OCI-LY7 (cell line): Measurements from ENCODE around the gene ACSS3. TPM values are rescaled to one million over a fixed set of nuclear protein-coding genes. Genes with fewer than 3 reads are reported as not detected.

ENCODE experiments used
- BruUV-seq: library from RNA; stranded (reverse); fragments of 400-500 nt; replicated peaks from 2 replicates; lab custom pipeline; 2021; lab: Mats Ljungman, UMichigan
- CTCF ChIA-PET: fragments of 300-600 bp; sonication (Branson Sonifier 250); formaldehyde crosslinking; loops from one replicate; lab custom pipeline; 2022; ENCODE audit warnings: antibody characterized with exemption; ENCODE audit not compliant: unreplicated experiment; lab: Charles Lee
- POLR2A ChIA-PET: fragments of 300-600 bp; sonication (Branson Sonifier 250); formaldehyde crosslinking; loops from one replicate; lab custom pipeline; 2022; ENCODE audit warnings: antibody characterized with exemption; lab: Charles Lee
- DNase-seq: peaks from one replicate; pipeline ENCODE4 v3.0.0-alpha.2; 2015; ENCODE audit warnings: low spot score
- H2AFZ ChIP-seq: fragments of 200-600 bp; sonication (generic), shearing (Covaris generic); 2 replicates; pipeline ENCODE4 v1.6.1; 2014; ENCODE audit warnings: mild to moderate bottlenecking, antibody characterized with exemption, low read length, moderate library complexity
- H3K27ac ChIP-seq: fragments of 200-600 bp; sonication (generic); 2 replicates; pipeline ENCODE4 v1.5.1; 2014; ENCODE audit warnings: mixed run types, low read depth, mild to moderate bottlenecking, moderate library complexity, low read length, inconsistent platforms; ENCODE audit not compliant: poor library complexity, severe bottlenecking
- H3K36me3 ChIP-seq: fragments of 200-600 bp; sonication (generic); 2 replicates; pipeline ENCODE4 v1.6.1; 2014; ENCODE audit warnings: mild to moderate bottlenecking, antibody characterized with exemption, low read length, moderate library complexity, mixed read lengths; ENCODE audit not compliant: insufficient read depth
- H3K4me1 ChIP-seq: fragments of 200-600 bp; sonication (generic); 2 replicates; pipeline ENCODE4 v1.5.1; 2014; ENCODE audit warnings: mild to moderate bottlenecking, low read length; ENCODE audit not compliant: insufficient read depth, poor library complexity, severe bottlenecking
- H3K4me2 ChIP-seq: fragments of 200-600 bp; sonication (generic); 2 replicates; pipeline ENCODE4 v1.6.1; 2014; ENCODE audit warnings: mild to moderate bottlenecking, low read length
- H3K4me3 ChIP-seq: fragments of 200-600 bp; sonication (generic); 2 replicates; pipeline ENCODE4 v1.5.1; 2014; ENCODE audit warnings: mild to moderate bottlenecking, low read depth, low read length; ENCODE audit not compliant: poor library complexity, severe bottlenecking
- H3K79me2 ChIP-seq: fragments of 200-600 bp; sonication (generic); 2 replicates; pipeline ENCODE4 v1.6.1; 2016; ENCODE audit warnings: low read depth, mild to moderate bottlenecking, low read length, moderate library complexity, mixed read lengths; ENCODE audit not compliant: insufficient read depth
- H3K9me2 ChIP-seq: fragments of 200-600 bp; sonication (generic); 2 replicates; pipeline ENCODE4 v1.6.1; 2016; ENCODE audit warnings: mild to moderate bottlenecking, low read length, mixed read lengths; ENCODE audit not compliant: insufficient read depth
- H3K9me3 ChIP-seq: fragments of 200-600 bp; sonication (generic); 2 replicates; pipeline ENCODE4 v1.6.1; 2014; ENCODE audit warnings: mild to moderate bottlenecking, mixed run types, low read length, mixed read lengths
- H4K20me1 ChIP-seq: fragments of 200-600 bp; sonication (generic); 2 replicates; pipeline ENCODE4 v1.6.1; 2014; ENCODE audit warnings: mild to moderate bottlenecking, antibody characterized with exemption, low read length, moderate library complexity, mixed read lengths; ENCODE audit not compliant: insufficient read depth
- EZH2phosphoT487 ChIP-seq: fragments of 200-600 bp; sonication (generic); IDR thresholded peaks from 2 replicates; pipeline ENCODE4 v1.6.1; 2018; ENCODE audit warnings: low read depth, borderline replicate concordance, mild to moderate bottlenecking, mixed run types, antibody characterized with exemption, low read length, moderate library complexity, mixed read lengths
- intact Hi-C: fragments of 100-400 bp; cut with micrococcal nuclease; formaldehyde crosslinking; loops from one replicate; pipeline ENCODE4 v1.10.0; 2022; ENCODE audit not compliant: unreplicated experiment
- total RNA-seq, 2 experiments: library from RNA; depleted of rRNA in 1 of 2; stranded (reverse); fragments of >200 nt in 1 of 2; shearing (Covaris generic) in 1 of 2; gene quantifications; 2 replicates each; pipeline ENCODE4 v1.2.3, GENCODE V29; 2014 to 2022
- TF ChIP-seq, protein P1 (sequence below): fragments of 200-600 bp; sonication (generic); conservative IDR thresholded peaks from 2 replicates; pipeline ENCODE4 v1.5.1; 2014; ENCODE audit warnings: mild to moderate bottlenecking, antibody characterized with exemption, low read length, moderate library complexity, mixed read lengths

Gene ACSS3
- total RNA-seq, 2 experiments from 2014 or later, result not detected

DNA sequence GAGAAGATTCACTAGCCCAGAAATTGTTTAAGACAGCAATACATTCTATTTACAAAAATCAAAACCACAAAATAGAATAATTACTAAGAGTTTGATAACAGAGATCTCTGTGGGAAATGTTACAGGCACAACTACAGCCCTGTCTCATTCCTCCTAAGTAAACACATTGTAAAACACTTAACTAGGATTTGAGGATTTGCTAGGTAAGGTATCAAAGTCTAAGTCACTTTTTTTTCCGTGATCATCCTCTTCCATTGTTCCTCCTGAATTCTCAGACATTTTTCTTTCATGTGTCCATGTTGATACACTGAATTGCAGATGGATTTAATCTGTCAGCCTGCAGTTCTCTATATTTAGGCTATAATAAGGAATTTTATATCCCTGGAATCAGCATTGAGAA, 127.5 kb downstream of the ACSS3 start:
- CTCF ChIA-PET, result no interaction called here
- Histone ChIP-seq H3K4me1 (no peaks in the 10 kb centered on the region), H2AFZ (no peak overlapping the region), H3K79me2 (no peaks in the 10 kb centered on the region), H3K9me3 (no peaks in the 10 kb centered on the region), H3K27ac (no peak overlapping the region), H3K4me2 (no peak overlapping the region), H4K20me1 (no peaks in the 10 kb centered on the region), H3K36me3 (no peaks in the 10 kb centered on the region), H3K9me2 (no peaks in the 10 kb centered on the region), H3K4me3 (no peak overlapping the region)
- DNase-seq, result no peak
- POLR2A ChIA-PET, result no interaction called here
- BruUV-seq, result no TSS peak
- intact Hi-C loops, result no loop called here
- TF ChIP-seq, protein P1, sequence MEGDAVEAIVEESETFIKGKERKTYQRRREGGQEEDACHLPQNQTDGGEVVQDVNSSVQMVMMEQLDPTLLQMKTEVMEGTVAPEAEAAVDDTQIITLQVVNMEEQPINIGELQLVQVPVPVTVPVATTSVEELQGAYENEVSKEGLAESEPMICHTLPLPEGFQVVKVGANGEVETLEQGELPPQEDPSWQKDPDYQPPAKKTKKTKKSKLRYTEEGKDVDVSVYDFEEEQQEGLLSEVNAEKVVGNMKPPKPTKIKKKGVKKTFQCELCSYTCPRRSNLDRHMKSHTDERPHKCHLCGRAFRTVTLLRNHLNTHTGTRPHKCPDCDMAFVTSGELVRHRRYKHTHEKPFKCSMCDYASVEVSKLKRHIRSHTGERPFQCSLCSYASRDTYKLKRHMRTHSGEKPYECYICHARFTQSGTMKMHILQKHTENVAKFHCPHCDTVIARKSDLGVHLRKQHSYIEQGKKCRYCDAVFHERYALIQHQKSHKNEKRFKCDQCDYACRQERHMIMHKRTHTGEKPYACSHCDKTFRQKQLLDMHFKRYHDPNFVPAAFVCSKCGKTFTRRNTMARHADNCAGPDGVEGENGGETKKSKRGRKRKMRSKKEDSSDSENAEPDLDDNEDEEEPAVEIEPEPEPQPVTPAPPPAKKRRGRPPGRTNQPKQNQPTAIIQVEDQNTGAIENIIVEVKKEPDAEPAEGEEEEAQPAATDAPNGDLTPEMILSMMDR, result no peak
- no peak for TF ChIP-seq EZH2phosphoT487

DNA sequence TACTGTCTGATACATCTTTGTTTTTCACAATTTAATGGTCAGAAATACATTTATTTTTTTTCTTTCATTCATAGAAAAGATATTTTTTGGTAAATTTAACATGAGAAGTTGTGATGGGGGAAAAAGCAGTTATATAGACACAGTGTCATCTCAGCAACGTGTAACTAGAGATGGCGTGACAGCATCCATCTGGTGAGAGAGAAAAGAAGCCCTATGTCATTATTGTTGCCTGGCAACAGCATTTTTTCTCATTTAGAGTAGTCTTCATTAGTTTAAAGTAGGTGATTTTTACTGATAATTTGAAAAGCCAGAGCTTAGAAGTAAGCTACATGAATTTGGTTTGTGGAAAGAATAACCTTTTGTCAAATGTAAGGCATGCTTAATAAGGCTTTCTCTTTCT, 128.6 kb downstream of the ACSS3 start:
- no peak for DNase-seq
- H3K36me3 ChIP-seq, result no peaks in the 10 kb centered on the region
- H3K4me1 ChIP-seq, result no peaks in the 10 kb centered on the region
- H3K4me3 ChIP-seq, result no peak overlapping the region
- H3K9me2 ChIP-seq, result no peaks in the 10 kb centered on the region
- H4K20me1 ChIP-seq, result no peaks in the 10 kb centered on the region
- no TSS peak for BruUV-seq
- intact Hi-C loops, result no loop called here
- H3K79me2 ChIP-seq, result no peaks in the 10 kb centered on the region
- no peak overlapping the region for H2AFZ ChIP-seq
- ChIA-PET POLR2A (interaction anchor here (0.7 kb wide), 1 partner anchor 11 kb away, joined by 3 read pairs; no protein-coding TSS in a partner anchor), CTCF (no interaction called here)
- H3K27ac ChIP-seq, result no peak overlapping the region
- H3K9me3 ChIP-seq, result no peaks in the 10 kb centered on the region
- no peak overlapping the region for H3K4me2 ChIP-seq
- no peak for TF ChIP-seq EZH2phosphoT487
- TF ChIP-seq, protein P1, result no peak

DNA sequence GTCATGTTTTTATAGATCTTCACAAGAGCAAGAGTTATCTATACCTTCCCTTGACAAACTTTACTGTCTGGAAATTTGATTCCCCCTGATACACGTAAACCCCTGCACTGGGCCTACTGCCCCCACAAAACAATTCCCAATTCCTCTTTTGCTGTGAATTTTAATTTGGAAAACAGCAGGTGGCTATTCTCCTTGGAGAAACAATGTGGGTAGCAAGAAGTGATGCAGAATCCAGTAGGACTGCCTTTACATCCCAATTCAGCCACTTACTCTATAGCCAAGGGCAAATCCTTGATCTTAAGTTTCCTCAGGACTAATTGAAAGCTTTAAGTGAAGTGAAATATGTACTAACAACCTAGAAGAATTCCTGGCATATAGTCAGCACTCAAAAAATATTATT, 129.3 kb downstream of the ACSS3 start:
- no peaks in the 10 kb centered on the region for H3K9me2 ChIP-seq
- POLR2A ChIA-PET, result interaction anchor here (0.7 kb wide), 1 partner anchor 11 kb away, joined by 3 read pairs; no protein-coding TSS in a partner anchor
- no peak overlapping the region for H2AFZ ChIP-seq
- H3K36me3 ChIP-seq, result no peaks in the 10 kb centered on the region
- no peaks in the 10 kb centered on the region for H3K9me3 ChIP-seq
- H4K20me1 ChIP-seq, result no peaks in the 10 kb centered on the region
- no peak for DNase-seq
- no peak overlapping the region for H3K4me2 ChIP-seq
- no peak overlapping the region for H3K4me3 ChIP-seq
- H3K27ac ChIP-seq, result no peak overlapping the region
- H3K79me2 ChIP-seq, result no peaks in the 10 kb centered on the region
- CTCF ChIA-PET, result no interaction called here
- TF ChIP-seq EZH2phosphoT487, result no peak
- TF ChIP-seq, protein P1, result no peak
- no peaks in the 10 kb centered on the region for H3K4me1 ChIP-seq
- intact Hi-C loops, result no loop called here
- no TSS peak for BruUV-seq
